Medulla oblongata (tissue), 1 donor: ENCODE data around the gene HPN.
A peak's percentile ranks its signal among the peaks of the same experiment; 100 is the strongest.
"Not testable (repeated sequence)": the region's sequence is repeated elsewhere in the genome, so short reads cannot be mapped to it uniquely, and the experiment has no call there.

Experiments used
- DNase-seq: peaks from one replicate; pipeline ENCODE4 v3.0.0-alpha.2; 2015; ENCODE audit errors: extremely low spot score

HPN gene

GRCh38 chr19:35083691-35084508 lies 42.4 kb downstream of the HPN start:
- no peak for DNase-seq

GRCh38 chr19:35084509-35084762 lies 42.9 kb downstream of the HPN start:
- no peak for DNase-seq

DNA sequence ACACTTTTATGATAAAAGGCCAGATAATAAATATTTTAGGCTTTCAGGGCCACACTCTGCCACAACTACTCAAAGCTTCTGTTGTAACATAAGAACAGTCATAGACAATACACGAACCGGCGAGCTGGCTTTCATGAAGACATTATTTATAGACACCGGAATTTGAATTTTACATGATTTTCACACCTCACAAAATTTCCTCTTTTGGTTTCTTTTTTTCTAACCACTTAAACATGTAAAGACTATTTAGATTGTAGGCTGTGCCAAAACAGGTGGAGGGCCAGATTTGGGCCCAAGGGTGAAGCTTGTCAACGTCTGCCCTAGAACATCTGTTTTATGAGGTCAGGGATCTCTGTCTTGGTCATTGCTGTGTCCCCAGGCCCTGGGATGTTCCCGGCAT lies 44.4 kb downstream of the HPN start:
- no peak for DNase-seq

DNA sequence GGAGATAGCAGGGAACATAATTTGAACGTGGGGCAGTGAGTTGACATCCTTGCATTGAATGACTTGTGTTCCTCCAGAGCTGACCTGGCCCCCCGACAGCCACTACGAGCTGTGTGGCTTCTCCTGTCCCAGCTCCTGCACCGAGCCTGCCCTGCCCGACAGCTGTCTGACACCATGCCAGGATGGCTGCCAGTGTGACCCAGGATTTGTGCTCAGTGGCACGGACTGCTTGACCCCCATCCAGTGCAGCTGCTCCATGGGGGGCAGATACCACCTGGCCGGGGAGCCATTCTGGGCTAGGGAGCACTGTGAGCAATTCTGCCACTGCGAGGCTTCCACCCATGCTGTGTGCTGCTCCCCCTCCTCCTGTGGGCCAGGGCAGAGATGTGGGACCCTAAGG lies 44.9 kb downstream of the HPN start:
- no peak for DNase-seq

DNA sequence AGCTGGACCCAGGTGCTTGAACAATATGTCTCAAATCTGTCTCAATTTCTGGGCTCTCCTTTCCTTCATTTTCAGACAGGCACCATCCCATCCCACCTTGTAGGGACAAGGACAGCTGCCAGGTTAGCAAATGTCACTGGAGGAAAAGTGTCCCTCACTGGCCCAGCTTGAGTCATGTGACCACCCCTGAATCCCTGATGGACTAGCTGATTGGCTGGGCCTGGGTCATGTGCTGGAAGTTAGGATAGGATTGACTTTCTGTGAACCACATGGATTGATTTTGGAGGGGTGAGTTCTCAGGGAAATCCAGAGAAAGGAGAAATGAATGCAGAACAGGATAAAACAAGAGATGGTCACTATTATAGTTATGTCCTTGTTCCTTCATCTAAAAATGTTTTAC lies 45.9 kb downstream of the HPN start:
- DNase-seq = no peak

DNA sequence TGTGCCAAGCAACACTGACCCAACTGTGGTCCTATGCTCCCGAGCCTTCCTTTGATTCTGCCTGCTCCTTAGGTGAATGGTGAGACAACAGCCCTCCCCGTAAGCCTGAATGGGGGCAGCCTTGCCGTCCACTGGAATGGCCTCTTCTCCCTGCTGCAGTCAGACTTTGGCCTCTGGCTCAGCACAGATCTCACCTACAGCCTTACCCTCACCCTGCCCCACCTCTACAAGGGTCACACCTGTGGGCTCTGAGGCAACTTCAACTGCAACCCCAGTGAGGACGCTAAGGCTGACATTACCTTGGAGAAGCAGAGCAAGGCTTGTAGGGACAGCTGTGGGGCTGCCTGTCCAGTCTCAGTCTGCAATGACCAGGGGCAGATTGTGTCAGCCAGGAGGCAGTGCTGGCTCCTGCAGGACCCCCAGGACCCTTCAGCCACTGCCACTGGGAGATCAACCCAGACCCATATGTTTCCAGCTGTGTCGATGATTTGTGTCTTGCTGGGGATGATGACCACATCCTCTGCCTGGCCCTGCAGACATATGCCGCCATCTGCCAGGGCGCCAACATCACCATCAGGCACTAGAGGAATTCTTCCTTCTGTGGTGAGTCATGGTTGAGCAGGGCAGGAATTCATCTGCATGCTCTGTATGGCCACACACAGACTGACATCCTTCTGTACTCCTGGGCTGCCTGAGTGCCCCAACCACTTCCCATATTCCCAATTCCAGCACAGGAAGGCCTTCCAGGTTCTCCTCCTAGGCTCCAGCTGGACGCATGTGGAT lies 46.8 kb downstream of the HPN start:
- no peak for DNase-seq

DNA sequence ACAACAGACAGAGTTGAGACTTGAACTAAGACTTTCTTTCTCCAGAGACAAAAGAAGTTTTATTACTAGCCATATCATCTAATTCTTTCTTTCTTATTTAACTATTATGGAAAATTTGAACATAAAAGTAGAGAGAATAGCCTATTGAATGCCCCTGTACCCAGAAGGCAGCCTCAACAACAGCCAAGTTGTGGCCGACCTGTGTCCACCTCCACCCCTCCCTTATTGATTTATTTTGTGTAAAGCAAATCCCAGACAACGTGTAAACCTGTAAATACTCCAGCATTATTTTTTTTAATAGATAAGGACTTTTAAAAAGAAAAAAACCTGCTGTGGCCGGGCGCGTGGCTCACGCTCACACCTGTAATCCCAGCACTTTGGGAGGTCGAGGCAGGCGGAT lies 48.0 kb downstream of the HPN start:
- DNase-seq = no peak

DNA sequence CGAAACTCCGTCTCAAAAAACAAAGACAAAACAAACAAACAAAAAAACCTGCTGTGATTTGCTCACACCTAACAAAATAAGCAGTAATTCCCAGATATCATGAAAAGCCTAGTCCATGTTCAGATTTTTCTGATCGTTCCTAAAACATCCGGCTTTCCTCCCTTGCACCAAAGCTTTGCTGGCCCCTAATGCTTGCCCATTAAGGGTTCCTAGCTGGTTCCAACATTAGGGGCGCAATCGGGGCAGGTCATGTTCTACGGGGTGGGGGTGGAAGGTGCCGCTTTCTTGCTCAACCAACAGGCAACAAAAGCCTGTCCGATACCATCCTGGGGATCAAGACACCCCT lies 48.6 kb downstream of the HPN start:
- no peak for DNase-seq

GRCh38 chr19:35090506-35091214 lies 49.1 kb downstream of the HPN start:
- peak; percentile 86 for DNase-seq

DNA sequence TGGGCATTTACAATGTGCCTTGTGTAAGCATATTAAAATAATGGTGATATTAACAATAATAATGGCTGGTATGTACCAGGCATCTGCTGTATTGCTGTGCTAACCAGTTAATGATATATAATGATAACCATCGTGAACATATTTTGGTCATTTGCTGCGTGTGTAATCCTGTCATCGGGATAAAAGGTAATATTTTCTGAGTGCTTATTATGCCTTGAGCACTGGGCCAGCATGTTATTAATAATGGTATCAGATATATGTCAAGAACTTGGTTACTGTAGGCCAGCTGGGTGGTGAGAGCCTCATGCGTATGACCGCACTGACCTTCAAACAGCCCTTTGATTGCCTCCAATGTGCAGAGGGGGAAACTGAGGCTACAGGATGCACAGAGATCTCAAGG lies 51.9 kb downstream of the HPN start:
- DNase-seq = no peak

DNA sequence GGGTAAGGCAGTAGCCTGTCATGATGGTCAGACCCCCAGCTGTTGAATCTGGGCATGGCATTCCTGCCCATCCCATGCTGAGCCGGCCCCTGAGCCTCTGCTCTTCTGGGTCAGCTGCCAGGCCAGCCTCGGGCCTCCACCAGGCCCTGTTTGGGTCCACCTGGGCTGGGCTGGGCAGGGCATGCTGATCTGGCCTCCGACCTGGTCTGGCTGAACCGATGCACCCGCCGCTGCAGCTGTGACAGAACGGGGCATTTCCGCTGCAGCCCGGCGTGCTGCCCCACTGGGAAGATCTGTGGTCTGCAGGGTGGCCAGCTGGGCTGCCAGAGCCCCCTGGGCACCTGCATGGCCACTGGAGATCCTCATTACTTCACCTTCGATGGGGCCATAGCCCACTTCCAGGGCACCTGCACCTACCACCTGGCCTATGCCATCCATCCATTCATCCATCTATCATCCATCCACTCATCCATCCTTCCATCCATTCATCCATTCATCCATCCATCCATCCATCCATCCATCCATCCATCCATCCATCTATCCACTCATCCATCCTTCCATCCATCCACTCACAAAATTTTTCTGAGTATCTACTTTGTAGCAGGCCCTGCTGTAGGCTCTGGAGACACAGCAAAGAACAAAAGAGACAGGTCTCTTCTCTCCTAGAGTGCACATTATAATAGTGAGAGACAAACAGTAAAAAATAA lies 52.6 kb downstream of the HPN start:
- DNase-seq = no peak

DNA sequence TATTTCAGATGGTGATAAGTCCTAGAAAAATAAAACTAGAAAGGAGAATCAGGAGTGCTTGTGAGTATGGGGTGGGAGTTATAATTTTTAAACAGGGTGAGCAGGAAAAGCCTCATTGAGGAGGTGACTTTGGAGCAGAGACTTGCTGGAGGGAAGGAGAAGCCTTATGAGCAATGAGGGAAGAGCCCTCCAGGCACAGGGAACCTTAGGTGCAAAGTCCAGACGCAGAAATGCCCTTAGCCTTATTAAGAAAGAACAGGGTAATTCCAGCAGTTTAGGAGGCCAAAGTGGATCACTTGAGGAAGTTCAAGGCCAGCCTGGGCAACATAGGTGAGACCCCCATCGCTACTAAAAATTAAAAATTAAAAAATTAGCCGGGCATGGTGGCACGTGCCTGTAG lies 53.1 kb downstream of the HPN start:
- no peak for DNase-seq

GRCh38 chr19:35095667-35096368 lies 54.3 kb downstream of the HPN start:
- no peak for DNase-seq

DNA sequence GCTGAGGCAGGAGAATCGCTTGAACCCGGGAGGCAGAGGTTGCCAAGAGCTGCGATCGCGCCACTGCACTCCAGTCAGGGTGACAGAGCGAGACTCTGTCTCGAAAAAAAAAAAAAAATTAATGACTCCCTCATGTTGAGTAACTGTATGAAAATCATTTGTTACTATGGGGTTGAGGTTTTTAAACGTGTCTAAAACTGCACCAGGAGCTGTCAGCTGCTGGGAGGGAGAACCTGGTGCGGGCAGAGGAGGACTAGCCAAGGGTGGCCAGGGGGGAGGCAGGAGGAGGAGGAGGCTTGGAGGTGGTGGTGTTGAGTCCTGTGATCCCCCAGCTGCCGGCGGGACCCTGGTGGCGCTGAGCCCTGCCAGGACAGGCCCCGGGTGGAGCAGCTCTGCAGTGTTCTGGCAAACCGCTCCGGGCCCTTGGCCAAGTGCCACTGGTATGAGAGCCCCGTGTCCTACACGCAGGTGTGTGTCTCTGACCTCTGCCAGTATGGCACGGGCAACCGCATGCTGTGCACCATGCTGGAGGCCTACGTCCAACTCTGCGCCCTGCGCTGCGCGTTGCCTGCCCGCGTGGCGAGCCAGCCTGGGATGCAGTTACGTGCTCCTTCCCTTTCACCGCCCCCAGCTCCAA lies 57.0 kb downstream of the HPN start:
- DNase-seq = no peak

GRCh38 chr19:35099155-35099896 lies 57.8 kb downstream of the HPN start:
- no peak for DNase-seq

- no peak for DNase-seq
Observed at GRCh38 chr19:35099897-35100275, 58.4 kb downstream of the HPN start.

GRCh38 chr19:35100588-35101533 lies 59.3 kb downstream of the HPN start:
- no peak for DNase-seq

DNA sequence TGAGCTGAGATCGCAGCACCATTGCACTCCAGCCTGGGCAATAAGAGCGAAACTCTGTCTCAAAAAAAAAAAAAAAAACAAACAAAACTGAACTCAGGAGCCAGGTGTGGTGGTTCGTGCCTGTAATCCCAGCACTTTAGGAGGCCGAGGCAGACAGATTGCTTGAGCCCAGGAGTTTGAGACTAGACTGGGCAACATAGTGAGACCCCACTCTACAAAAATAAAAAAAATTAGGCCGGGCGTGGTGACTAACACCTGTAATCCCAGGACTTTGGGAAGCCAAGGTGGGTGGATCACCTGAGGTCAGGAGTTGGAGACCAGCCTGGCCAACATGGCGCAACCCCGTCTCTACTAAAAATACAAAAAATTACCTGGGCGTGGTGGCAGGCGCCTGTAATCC lies 60.4 kb downstream of the HPN start:
- DNase-seq = not testable (repeated sequence)

DNA sequence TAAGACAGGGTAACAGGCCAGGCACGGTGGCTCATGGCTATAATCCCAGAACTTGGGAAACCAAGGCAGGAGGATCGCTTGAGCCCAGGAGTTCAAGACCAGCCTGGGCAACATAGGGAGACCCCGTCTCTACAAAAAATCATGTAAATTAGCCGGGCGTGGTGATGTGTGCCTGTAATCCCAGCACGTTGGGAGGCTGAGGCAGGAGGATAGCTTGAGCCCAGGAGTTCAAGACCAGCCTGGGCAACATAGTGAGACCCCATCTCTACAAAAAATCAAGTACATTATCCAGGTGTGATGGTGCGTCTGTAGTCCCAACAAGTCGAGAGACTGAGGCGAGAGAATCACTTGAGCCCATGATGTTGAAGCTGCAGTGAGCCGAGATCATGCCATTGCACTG lies 62.1 kb downstream of the HPN start:
- not testable (repeated sequence) for DNase-seq
